ENCODE data around the gene SRR. TPM values are rescaled to one million over a fixed set of nuclear protein-coding genes. Genes with fewer than 3 reads are reported as not detected.

Gene SRR
- total and polyA plus RNA-seq, 4 donors = 2.9 to 10.3 (median 4.3) TPM

GRCh38 chr17:2321399-2321798 is 17.6 kb downstream of the SRR start (continued):
- TF ChIP-seq HNF4A (conservative IDR thresholded peaks at IDR 0.05) (no peak), HNF4G (IDR thresholded peaks at IDR 0.05) (no peak), REST (IDR thresholded peaks at IDR 0.05) (no peak), MAX (IDR thresholded peaks at IDR 0.05) (no peak)

- TF ChIP-seq TAF1 (conservative IDR thresholded peaks at IDR 0.05) = no peak
- TF ChIP-seq NR2F2 (IDR thresholded peaks at IDR 0.05) = peak; percentile 15
- no peak for DNase-seq (ENCODE audit: low spot score)
- no peaks in the 10 kb centered on the region for H3K27me3 ChIP-seq (ENCODE audit: control insufficient read depth in 4 of 4, insufficient read depth in 4 of 4, low read length in 3 of 4)
- no peak overlapping the region for H3K27ac ChIP-seq (ENCODE audit: low read depth in 1 of 2, low read length in 2 of 2)
- WGBS = 87% methylated on average over 2 of the region's 2 CpGs
- H3K36me3 ChIP-seq (ENCODE audit: control insufficient read depth in 4 of 4, insufficient read depth in 3 of 4, low read depth in 1 of 4, low read length in 3 of 4) = peaks cover 11 to 50% (median 35%) of the 10 kb centered on the region in 4 donors
- no peaks in the 10 kb centered on the region for H3K4me1 ChIP-seq (ENCODE audit: control insufficient read depth in 4 of 4, insufficient read depth in 4 of 4, low read length in 3 of 4)
- no peaks in the 10 kb centered on the region for H3K9me3 ChIP-seq (ENCODE audit: control insufficient read depth in 4 of 4, low read length in 3 of 4)
- no peak overlapping the region for H3K4me3 ChIP-seq (ENCODE audit: low read depth in 1 of 3, low read length in 3 of 3)
- no peak overlapping the region for H3K9ac ChIP-seq (ENCODE audit: low read depth in 1 of 2, low read length in 2 of 2)
Measured at GRCh38 chr17:2323629-2324314, 20.0 kb downstream of the SRR start.

GRCh38 chr17:2331303-2331702 is 27.6 kb downstream of the SRR start:
- H3K27me3 ChIP-seq (ENCODE audit: control insufficient read depth in 4 of 4, insufficient read depth in 4 of 4, low read length in 3 of 4) = no peaks in the 10 kb centered on the region
- H3K9me3 ChIP-seq (ENCODE audit: control insufficient read depth in 4 of 4, low read length in 3 of 4) = no peaks in the 10 kb centered on the region
- no peak for DNase-seq (ENCODE audit: low spot score)
- peaks cover 0 to 14% (median 8%) of the 10 kb centered on the region in 4 donors for H3K4me1 ChIP-seq (ENCODE audit: control insufficient read depth in 4 of 4, insufficient read depth in 4 of 4, low read length in 3 of 4)
- no peak for TF ChIP-seq ZBTB33 (IDR thresholded peaks at IDR 0.05)
- TF ChIP-seq REST (IDR thresholded peaks at IDR 0.05) = no peak
- no peak for TF ChIP-seq CTCF (IDR thresholded peaks at IDR 0.05; ENCODE audit: low read depth, low read length, missing input control)
- TF ChIP-seq MAX (IDR thresholded peaks at IDR 0.05) = no peak
- TF ChIP-seq FOXA2 (IDR thresholded peaks at IDR 0.05) = no peak
- no peak for TF ChIP-seq JUND (IDR thresholded peaks at IDR 0.05)
- no peak for TF ChIP-seq YY1 (IDR thresholded peaks at IDR 0.05)
- no peak for TF ChIP-seq FOXA1 (IDR thresholded peaks at IDR 0.05)
- H3K36me3 ChIP-seq (ENCODE audit: control insufficient read depth in 4 of 4, insufficient read depth in 3 of 4, low read depth in 1 of 4, low read length in 3 of 4) = peaks cover 10 to 61% (median 53%) of the 10 kb centered on the region in 4 donors
- H3K4me3 ChIP-seq (ENCODE audit: low read depth in 1 of 3, low read length in 3 of 3) = no peak overlapping the region
- no peak overlapping the region for H3K9ac ChIP-seq (ENCODE audit: low read depth in 1 of 2, low read length in 2 of 2)
- WGBS = 93% methylated on average over 3 of the region's 3 CpGs
- no peak overlapping the region for H3K27ac ChIP-seq (ENCODE audit: low read depth in 1 of 2, low read length in 2 of 2)
